ENCODE data around the gene ALAD.

Gene ALAD

DNA sequence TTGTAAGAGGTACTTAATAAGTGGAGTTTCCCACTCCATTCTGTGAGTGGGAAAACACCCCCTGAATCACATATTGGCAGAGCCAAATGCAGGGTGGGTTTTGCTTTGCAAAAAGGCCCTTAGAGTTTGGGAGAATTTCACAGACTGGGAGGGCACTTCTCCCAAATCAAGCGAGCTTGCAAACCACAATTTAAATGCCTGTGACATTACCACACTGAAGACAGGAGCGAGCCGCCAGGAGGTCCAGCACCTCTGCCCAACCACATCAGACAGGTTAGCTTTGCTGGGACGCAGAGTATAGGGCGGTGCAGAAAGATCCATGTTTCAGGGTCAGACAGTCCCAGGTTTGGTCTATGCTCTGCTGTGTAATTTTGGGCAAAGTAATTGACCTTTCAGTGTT lies 2.3 kb downstream of the ALAD start:
- Histone ChIP-seq H3K27ac (ENCODE audit: low read length) (no peak overlapping the region), H3K9ac (ENCODE audit: low read depth, low read length) (no peak overlapping the region), H3K27me3 (ENCODE audit: insufficient read depth, low read length, poor library complexity) (no peaks in the 10 kb centered on the region), H4K20me1 (ENCODE audit: insufficient read depth, low read length) (no peaks in the 10 kb centered on the region), H3K4me2 (ENCODE audit: insufficient read depth, low read length) (peak overlapping the region; percentile 23; the same call in 1 of the 2 replicates), H3K9me3 (ENCODE audit: insufficient read depth, low read length, severe bottlenecking) (no peaks in the 10 kb centered on the region), H3K4me1 (ENCODE audit: insufficient read depth, low read length) (peaks cover 19% of the 10 kb centered on the region), H2AFZ (ENCODE audit: low read depth, low read length) (no peak overlapping the region), H3K4me3 (ENCODE audit: low read depth in 1 of 2, low read length in 2 of 2) (no peak overlapping the region), H3K79me2 (ENCODE audit: insufficient read depth, low read length) (peaks cover 15% of the 10 kb centered on the region), H3K36me3 (ENCODE audit: insufficient read depth, low read length) (peaks cover 4% of the 10 kb centered on the region)
- ATAC-seq (ENCODE audit: insufficient read depth, low read depth) = no peak
- no peak for DNase-seq
- TF ChIP-seq, protein P1, sequence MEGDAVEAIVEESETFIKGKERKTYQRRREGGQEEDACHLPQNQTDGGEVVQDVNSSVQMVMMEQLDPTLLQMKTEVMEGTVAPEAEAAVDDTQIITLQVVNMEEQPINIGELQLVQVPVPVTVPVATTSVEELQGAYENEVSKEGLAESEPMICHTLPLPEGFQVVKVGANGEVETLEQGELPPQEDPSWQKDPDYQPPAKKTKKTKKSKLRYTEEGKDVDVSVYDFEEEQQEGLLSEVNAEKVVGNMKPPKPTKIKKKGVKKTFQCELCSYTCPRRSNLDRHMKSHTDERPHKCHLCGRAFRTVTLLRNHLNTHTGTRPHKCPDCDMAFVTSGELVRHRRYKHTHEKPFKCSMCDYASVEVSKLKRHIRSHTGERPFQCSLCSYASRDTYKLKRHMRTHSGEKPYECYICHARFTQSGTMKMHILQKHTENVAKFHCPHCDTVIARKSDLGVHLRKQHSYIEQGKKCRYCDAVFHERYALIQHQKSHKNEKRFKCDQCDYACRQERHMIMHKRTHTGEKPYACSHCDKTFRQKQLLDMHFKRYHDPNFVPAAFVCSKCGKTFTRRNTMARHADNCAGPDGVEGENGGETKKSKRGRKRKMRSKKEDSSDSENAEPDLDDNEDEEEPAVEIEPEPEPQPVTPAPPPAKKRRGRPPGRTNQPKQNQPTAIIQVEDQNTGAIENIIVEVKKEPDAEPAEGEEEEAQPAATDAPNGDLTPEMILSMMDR (IDR thresholded peaks at IDR 0.05; ENCODE audit: borderline replicate concordance, extremely low read depth, low read length, poor library complexity, severe bottlenecking) = no peak
- TF ChIP-seq EZH2 (IDR thresholded peaks at IDR 0.05; ENCODE audit: borderline replicate concordance, low read depth, low read length, severe bottlenecking) = no peak

DNA sequence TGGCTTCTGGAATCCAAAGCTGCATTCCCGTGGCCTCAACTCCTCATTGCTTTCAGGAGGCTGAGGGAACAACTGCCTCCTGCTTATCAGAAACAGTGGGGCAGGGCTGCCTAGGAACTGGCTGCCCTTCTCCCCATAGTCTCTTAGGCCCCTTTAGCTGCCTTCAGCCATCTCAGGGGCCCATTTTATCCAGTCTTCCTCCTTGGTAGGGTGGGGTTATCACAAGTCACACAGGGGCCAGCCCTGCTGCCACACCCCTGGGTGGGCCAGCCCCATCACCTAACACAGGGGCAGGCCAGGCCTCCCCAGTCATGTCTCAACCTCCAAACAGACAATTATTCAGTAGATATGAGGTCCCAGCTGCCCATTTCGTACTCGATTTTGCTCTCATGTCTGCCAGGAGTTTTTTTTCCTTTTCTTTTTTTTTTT lies 3.9 kb downstream of the ALAD start:
- no peak for DNase-seq
- no peak overlapping the region for H3K9ac ChIP-seq (ENCODE audit: low read depth, low read length)
- no peak overlapping the region for H3K4me2 ChIP-seq (ENCODE audit: insufficient read depth, low read length)
- H3K9me3 ChIP-seq (ENCODE audit: insufficient read depth, low read length, severe bottlenecking) = no peaks in the 10 kb centered on the region
- H3K79me2 ChIP-seq (ENCODE audit: insufficient read depth, low read length) = peaks cover 15% of the 10 kb centered on the region
- H3K4me1 ChIP-seq (ENCODE audit: insufficient read depth, low read length) = peaks cover 19% of the 10 kb centered on the region
- TF ChIP-seq EZH2 (IDR thresholded peaks at IDR 0.05; ENCODE audit: borderline replicate concordance, low read depth, low read length, severe bottlenecking) = no peak
- TF ChIP-seq, protein P1 (IDR thresholded peaks at IDR 0.05; ENCODE audit: borderline replicate concordance, extremely low read depth, low read length, poor library complexity, severe bottlenecking) = no peak
- H3K36me3 ChIP-seq (ENCODE audit: insufficient read depth, low read length) = peaks cover 15% of the 10 kb centered on the region
- H3K4me3 ChIP-seq (ENCODE audit: low read depth in 1 of 2, low read length in 2 of 2) = no peak overlapping the region
- ATAC-seq (ENCODE audit: insufficient read depth, low read depth) = no peak
- H4K20me1 ChIP-seq (ENCODE audit: insufficient read depth, low read length) = no peaks in the 10 kb centered on the region
- no peak overlapping the region for H2AFZ ChIP-seq (ENCODE audit: low read depth, low read length)
- H3K27me3 ChIP-seq (ENCODE audit: insufficient read depth, low read length, poor library complexity) = no peaks in the 10 kb centered on the region
- no peak overlapping the region for H3K27ac ChIP-seq (ENCODE audit: low read length)

DNA sequence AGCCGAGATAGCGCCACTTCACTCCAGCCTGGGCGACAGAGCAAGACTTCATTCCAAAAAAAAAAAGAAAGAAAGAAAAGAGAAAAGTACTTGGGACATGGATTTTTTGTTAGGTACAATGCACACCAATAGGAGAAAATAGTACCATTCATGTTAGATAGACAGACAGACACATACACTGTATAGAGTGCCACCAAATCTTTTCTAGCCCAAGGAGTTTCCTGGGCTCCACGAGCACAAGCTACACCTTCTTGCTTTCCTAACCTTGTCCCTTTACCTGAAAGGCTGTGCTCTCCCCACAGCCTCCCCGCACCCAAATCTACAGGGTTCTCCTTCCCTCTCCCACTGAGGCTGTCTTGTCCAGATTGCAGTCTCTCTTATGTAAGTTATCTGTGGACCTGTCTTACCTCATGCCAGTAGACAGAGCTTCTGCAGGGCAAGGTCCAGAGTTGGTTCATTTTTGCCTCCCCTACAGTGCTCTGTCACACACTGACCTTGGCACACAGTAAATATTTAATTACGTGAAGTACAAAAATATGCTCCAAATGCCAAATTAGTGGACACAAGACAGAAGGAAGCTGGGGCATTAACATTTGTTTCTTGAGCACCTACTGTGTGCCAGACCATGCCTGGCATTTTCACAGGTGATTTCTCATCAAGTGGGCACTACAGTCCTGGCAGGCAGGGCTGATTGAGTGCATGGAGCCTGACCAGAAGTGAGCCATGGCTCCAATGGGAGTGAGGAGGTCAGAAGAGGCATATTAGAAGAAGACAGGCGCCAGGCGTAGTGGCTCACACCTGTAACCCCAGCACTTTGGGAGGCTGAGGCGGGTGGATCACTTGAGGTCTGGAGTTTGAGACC lies 5.9 kb downstream of the ALAD start:
- H3K79me2 ChIP-seq (ENCODE audit: insufficient read depth, low read length) = peaks cover 11% of the 10 kb centered on the region
- H2AFZ ChIP-seq (ENCODE audit: low read depth, low read length) = no peak overlapping the region
- no peak overlapping the region for H3K4me2 ChIP-seq (ENCODE audit: insufficient read depth, low read length)
- H3K36me3 ChIP-seq (ENCODE audit: insufficient read depth, low read length) = peaks cover 34% of the 10 kb centered on the region
- DNase-seq (no peak), ATAC-seq (ENCODE audit: insufficient read depth, low read depth) (no peak)
- no peaks in the 10 kb centered on the region for H3K27me3 ChIP-seq (ENCODE audit: insufficient read depth, low read length, poor library complexity)
- no peak overlapping the region for H3K27ac ChIP-seq (ENCODE audit: low read length)
- H3K4me3 ChIP-seq (ENCODE audit: low read depth in 1 of 2, low read length in 2 of 2) = no peak overlapping the region
- H3K9me3 ChIP-seq (ENCODE audit: insufficient read depth, low read length, severe bottlenecking) = no peaks in the 10 kb centered on the region
- H3K9ac ChIP-seq (ENCODE audit: low read depth, low read length) = no peak overlapping the region
- H4K20me1 ChIP-seq (ENCODE audit: insufficient read depth, low read length) = no peaks in the 10 kb centered on the region
- no peak for TF ChIP-seq EZH2 (IDR thresholded peaks at IDR 0.05; ENCODE audit: borderline replicate concordance, low read depth, low read length, severe bottlenecking)
- TF ChIP-seq, protein P1 (IDR thresholded peaks at IDR 0.05; ENCODE audit: borderline replicate concordance, extremely low read depth, low read length, poor library complexity, severe bottlenecking) = no peak
- peaks cover 8% of the 10 kb centered on the region for H3K4me1 ChIP-seq (ENCODE audit: insufficient read depth, low read length)

Data from DND-41 (cell line).